GM12878 (cell line): Measurements from ENCODE around the gene RAD52. TPM values are rescaled to one million over a fixed set of nuclear protein-coding genes. Genes with fewer than 3 reads are reported as not detected.

ENCODE experiments used
- ATAC-seq: fragments of 200-7000 bp; cut with Tn5 transposase; 3 replicates; pipeline ENCODE4 v1.9.1; 2020; ENCODE audit warnings: mild to moderate bottlenecking, moderate library complexity
- BruUV-seq: library from RNA; stranded (reverse); fragments of 400-500 nt; replicated peaks from 2 replicates; lab custom pipeline; 2021; lab: Mats Ljungman, UMichigan
- CTCF ChIA-PET: fragments of 300-600 bp; sonication (Branson Sonifier 250); formaldehyde crosslinking; extraction: SDS; loops from one replicate; lab custom pipeline; 2021; ENCODE audit warnings: inconsistent platforms; lab: Yijun Ruan, JAX
- POLR2A ChIA-PET: fragments of 350-600 bp; formaldehyde crosslinking; extraction: SDS; loops from one replicate; lab custom pipeline; 2021; ENCODE audit warnings: inconsistent platforms; lab: Charles Lee
- RAD21 ChIA-PET: fragments of 300-600 bp; sonication (Branson Sonifier 250); formaldehyde crosslinking; loops from one replicate; lab custom pipeline; 2023; ENCODE audit warnings: antibody characterized with exemption; ENCODE audit not compliant: unreplicated experiment; lab: Charles Lee
- SMC1A ChIA-PET: fragments of 300-600 bp; sonication (Branson Sonifier 250); formaldehyde crosslinking; loops from one replicate; lab custom pipeline; 2023; ENCODE audit not compliant: unreplicated experiment, uncharacterized antibody; lab: Charles Lee
- DNase-seq: peaks from one replicate; pipeline ENCODE4 v3.0.0-alpha.2; 2011; ENCODE audit warnings: low read depth, low spot score
- FAIRE-seq: peaks from 3 replicates; lab custom pipeline; 2011; peaks lifted over from hg19 to GRCh38; lab: Jason Lieb, UNC
- H2AFZ ChIP-seq: 2 replicates; pipeline ENCODE4 v1.6.0; 2011; ENCODE audit warnings: low read depth, low read length, control low read depth; ENCODE audit not compliant: control insufficient read depth
- H3K27ac ChIP-seq: 2 replicates; pipeline ENCODE4 v1.5.1; 2011; ENCODE audit warnings: control low read depth; ENCODE audit not compliant: control insufficient read depth, insufficient read depth
- H3K27me3 ChIP-seq, 2 experiments: replicated peaks in 1 of 2; 2 replicates each; pipeline versions ENCODE4 v1.6.0 to v1.6.1; 2011; ENCODE audit warnings: low read length in 1 of 2; ENCODE audit not compliant: control insufficient read depth in 2 of 2, insufficient read depth in 2 of 2
- H3K36me3 ChIP-seq, 2 experiments: 2 replicates each; pipeline ENCODE4 v1.5.1; 2011; ENCODE audit warnings: low read length in 1 of 2; ENCODE audit not compliant: control insufficient read depth in 2 of 2, insufficient read depth in 2 of 2
- H3K4me1 ChIP-seq: 2 replicates; pipeline ENCODE4 v1.6.1; 2011; ENCODE audit warnings: mild to moderate bottlenecking, low read length, moderate library complexity, mixed read lengths; ENCODE audit not compliant: control insufficient read depth, insufficient read depth
- H3K4me2 ChIP-seq: 2 replicates; pipeline ENCODE4 v1.6.0; 2011; ENCODE audit warnings: control low read depth; ENCODE audit not compliant: control insufficient read depth, insufficient read depth
- H3K4me3 ChIP-seq: fragments of 200-600 bp; sonication (generic); 2 replicates; pipeline ENCODE4 v1.5.1; 2016
- H3K79me2 ChIP-seq: 2 replicates; pipeline ENCODE4 v1.6.0; 2011; ENCODE audit warnings: low read length; ENCODE audit not compliant: control insufficient read depth, insufficient read depth
- H3K9ac ChIP-seq: 2 replicates; pipeline ENCODE4 v1.8.0; 2011; ENCODE audit warnings: low read length, control low read depth, mixed read lengths; ENCODE audit not compliant: control insufficient read depth, insufficient read depth
- H3K9me3 ChIP-seq: replicated peaks from 3 replicates; pipeline ENCODE4 v1.5.1; 2011; ENCODE audit warnings: mild to moderate bottlenecking, low read length; ENCODE audit not compliant: control insufficient read depth, insufficient read depth
- H4K20me1 ChIP-seq: 2 replicates; pipeline ENCODE4 v1.6.0; 2011; ENCODE audit not compliant: control insufficient read depth, insufficient read depth
- ATF7 ChIP-seq: fragments of 450-650 bp; IDR thresholded peaks from 2 replicates; pipeline ENCODE4 v1.6.1; 2016; ENCODE audit warnings: low read depth, mild to moderate bottlenecking
- EED ChIP-seq: sonication (generic); IDR thresholded peaks from 2 replicates; pipeline ENCODE4 v1.6.1; 2016; ENCODE audit warnings: antibody characterized with exemption, low read depth
- NR2F1 ChIP-seq: fragments of 450-650 bp; conservative IDR thresholded peaks from 2 replicates; pipeline ENCODE4 v1.6.1; 2017; ENCODE audit warnings: mild to moderate bottlenecking
- WGBS: methylation state at CpG from one replicate; pipeline ENCODE4 v1.1.6; 2016; ENCODE audit warnings: low lambda C conversion rate; ENCODE audit not compliant: insufficient replicate concordance, insufficient coverage; ENCODE audit errors: missing lambda C conversion rate; 5-methylcytosine and 5-hydroxymethylcytosine counted together
- in situ Hi-C: fragments of 300-500 bp; cut with MboI; formaldehyde crosslinking; loops from 9 replicates; pipeline ENCODE4 v1.14.3; 2018; ENCODE audit warnings: mixed read lengths
- intact Hi-C: fragments of 100-400 bp; cut with micrococcal nuclease; formaldehyde crosslinking; loops from one replicate; pipeline ENCODE4 v1.14.2; 2022; ENCODE audit not compliant: unreplicated experiment
- polyA plus RNA-seq, 11 experiments: library from polyadenylated mRNA; depleted of rRNA in 4 of 11; unstranded in 6 of 11; stranded (reverse) in 5 of 11; fragments of >200 nt; fragmentation: Nextera tagmentation in 4 of 11; fragmentation: Illumina TruSeq in 1 of 11; extraction: Ambion mirVana in 4 of 11; extraction: Trizol in 1 of 11; gene quantifications; 1 replicate in 1 of 11; 2 replicates in 10 of 11; pipeline versions ENCODE4 v1.2.1 to v1.2.3, GENCODE V29; 2011 to 2016; ENCODE audit warnings: inconsistent platforms in 2 of 11, missing spikeins in 2 of 11, low read depth in 1 of 11
- total RNA-seq, 4 experiments: library from RNA; depleted of rRNA in 3 of 4; stranded (reverse); fragments of >200 nt in 3 of 4; fragmentation: Illumina TruSeq in 1 of 4; extraction: Trizol in 1 of 4; gene quantifications; 2 replicates each; pipeline versions ENCODE4 v1.2.1 to v1.2.3, GENCODE V29; 2013 to 2021
- TF ChIP-seq, protein P1 (sequence below): IDR thresholded peaks from 2 replicates; pipeline ENCODE4 v1.6.1; 2012; ENCODE audit warnings: low read depth, low read length, improper control_type of control experiment
- TF ChIP-seq, protein P2 (sequence below): IDR thresholded peaks from 2 replicates; pipeline ENCODE4 v1.6.1; 2012; ENCODE audit warnings: low read depth, low read length, improper control_type of control experiment

Gene RAD52
- total and polyA plus RNA-seq, 10 of the 15 experiments (the other 5 are each of a cell fraction or from before 2014, with no cell fraction given): 2.0 to 15.7 (median 8.9) TPM

DNA sequence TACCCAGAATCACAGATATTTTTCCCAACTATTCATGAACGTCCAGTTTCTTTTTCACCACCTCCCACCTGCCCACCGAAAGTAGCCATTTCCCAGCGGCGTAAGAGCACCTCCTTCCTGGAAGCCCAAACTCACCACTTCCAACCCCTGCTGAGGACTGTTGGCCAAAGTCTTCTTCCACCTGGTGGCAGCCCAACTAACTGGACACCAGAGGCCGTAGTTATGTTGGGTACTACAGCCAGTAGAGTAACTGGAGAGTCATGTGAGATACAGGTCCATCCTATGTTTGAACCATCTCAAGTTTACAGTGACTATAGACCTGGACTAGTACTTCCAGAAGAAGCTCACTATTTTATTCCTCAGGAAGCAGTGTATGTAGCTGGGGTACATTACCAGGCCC, 81.6 kb downstream of the RAD52 start (continued):
- TF ChIP-seq, protein P1, sequence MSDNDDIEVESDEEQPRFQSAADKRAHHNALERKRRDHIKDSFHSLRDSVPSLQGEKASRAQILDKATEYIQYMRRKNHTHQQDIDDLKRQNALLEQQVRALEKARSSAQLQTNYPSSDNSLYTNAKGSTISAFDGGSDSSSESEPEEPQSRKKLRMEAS: no peak

DNA sequence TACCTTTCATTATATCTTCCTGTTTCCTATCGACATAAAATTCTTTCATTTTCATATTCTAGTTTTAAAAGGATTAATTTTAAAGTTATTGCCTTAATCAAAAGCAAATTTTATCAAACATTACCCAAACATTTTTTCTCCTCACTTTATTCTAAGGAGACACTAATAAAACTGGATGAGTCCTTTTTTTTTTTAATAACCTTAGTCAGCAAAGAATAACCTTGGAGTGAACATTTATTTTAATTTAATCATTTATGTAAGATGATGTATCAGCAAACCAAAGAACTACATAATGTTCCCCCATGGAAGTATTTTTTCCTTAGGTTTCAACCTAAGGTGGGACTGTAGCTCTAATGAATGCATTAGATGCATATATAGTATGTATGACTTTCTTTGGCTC, 83.9 kb downstream of the RAD52 start:
- ChIA-PET POLR2A (no interaction called here), SMC1A (interaction anchor here (0.6 to 1.7 kb wide), 3 partner anchors 11 to 260 kb away, joined by 3 to 7 read pairs (median 3); no protein-coding TSS in a partner anchor)
- Histone ChIP-seq H3K9me3 (no peaks in the 10 kb centered on the region), H2AFZ (no peak overlapping the region), H3K79me2 (no peaks in the 10 kb centered on the region), H3K4me3 (no peak overlapping the region), H3K27me3 (no peaks in the 10 kb centered on the region), H3K4me1 (no peaks in the 10 kb centered on the region), H3K4me2 (no peak overlapping the region), H4K20me1 (no peaks in the 10 kb centered on the region)
- FAIRE-seq: peak; percentile 7
- BruUV-seq: no TSS peak
- no peak for ATAC-seq
- in situ Hi-C loops: no loop called here
- 100% methylated on average over 1 of the region's 1 CpG for WGBS
- TF ChIP-seq EED: no peak
- TF ChIP-seq, protein P2, sequence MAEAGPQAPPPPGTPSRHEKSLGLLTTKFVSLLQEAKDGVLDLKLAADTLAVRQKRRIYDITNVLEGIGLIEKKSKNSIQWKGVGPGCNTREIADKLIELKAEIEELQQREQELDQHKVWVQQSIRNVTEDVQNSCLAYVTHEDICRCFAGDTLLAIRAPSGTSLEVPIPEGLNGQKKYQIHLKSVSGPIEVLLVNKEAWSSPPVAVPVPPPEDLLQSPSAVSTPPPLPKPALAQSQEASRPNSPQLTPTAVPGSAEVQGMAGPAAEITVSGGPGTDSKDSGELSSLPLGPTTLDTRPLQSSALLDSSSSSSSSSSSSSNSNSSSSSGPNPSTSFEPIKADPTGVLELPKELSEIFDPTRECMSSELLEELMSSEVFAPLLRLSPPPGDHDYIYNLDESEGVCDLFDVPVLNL: no peak
- TF ChIP-seq ATF7: no peak
- no peak for TF ChIP-seq NR2F1
- TF ChIP-seq, all 136 proteins: peak for 0
- intact Hi-C loops: no loop called here
- Histone ChIP-seq H3K27ac (no peak overlapping the region), H3K9ac (no peak overlapping the region), H3K36me3 (peaks cover 10 to 38% of the 10 kb centered on the region in 2 experiments)
- ChIA-PET CTCF (interaction anchor here (1.3 kb wide), 1 partner anchor 290 kb away, joined by 4 read pairs; no protein-coding TSS in a partner anchor), RAD21 (no interaction called here)
- DNase-seq: no peak
